Small intestine (tissue), 16 donors: ENCODE results near the gene MAPKAPK3. TPM values are rescaled to one million over a fixed set of nuclear protein-coding genes. Genes with fewer than 3 reads are reported as not detected.

Experiments used
- DNase-seq, 2 donors: peaks; one replicate each; pipeline versions ENCODE4 v3.0.0 to v3.0.0-alpha.2; 2013
- FAIRE-seq: peaks from 2 replicates; lab custom pipeline; 2012; peaks lifted over from hg19 to GRCh38; lab: Jason Lieb, UNC
- H3K27ac ChIP-seq, 3 donors: one replicate each; pipeline ENCODE4 v1.5.1; 2013; ENCODE audit warnings: low read length in 2 of 3, mild to moderate bottlenecking in 2 of 3, control low read depth in 1 of 3, inconsistent platforms in 1 of 3, low read depth in 1 of 3, moderate library complexity in 1 of 3
- H3K27me3 ChIP-seq, 3 donors: one replicate each; pipeline ENCODE4 v1.6.1; 2013; ENCODE audit warnings: low read length in 3 of 3, inconsistent platforms in 1 of 3; ENCODE audit not compliant: control insufficient read depth in 3 of 3, insufficient read depth in 3 of 3
- H3K36me3 ChIP-seq, 3 donors: one replicate each; pipeline ENCODE4 v1.6.1; 2013; ENCODE audit warnings: low read length in 3 of 3, inconsistent platforms in 1 of 3, low read depth in 1 of 3, mild to moderate bottlenecking in 1 of 3, moderate library complexity in 1 of 3; ENCODE audit not compliant: control insufficient read depth in 3 of 3, insufficient read depth in 2 of 3
- H3K4me1 ChIP-seq, 3 donors: one replicate each; pipeline ENCODE4 v1.6.1; 2013; ENCODE audit warnings: low read length in 2 of 3, inconsistent platforms in 1 of 3, low read depth in 1 of 3, mild to moderate bottlenecking in 1 of 3, moderate library complexity in 1 of 3; ENCODE audit not compliant: control insufficient read depth in 3 of 3, insufficient read depth in 2 of 3
- H3K4me3 ChIP-seq, 3 donors: one replicate each; pipeline ENCODE4 v1.5.1; 2013; ENCODE audit warnings: low read length in 3 of 3, control low read depth in 1 of 3, inconsistent platforms in 1 of 3, low read depth in 1 of 3, mild to moderate bottlenecking in 1 of 3, moderate library complexity in 1 of 3
- H3K9me3 ChIP-seq, 2 donors: one replicate each; pipeline ENCODE4 v1.6.1; 2013; ENCODE audit warnings: low read depth in 1 of 2, low read length in 1 of 2; ENCODE audit not compliant: control insufficient read depth in 2 of 2, insufficient read depth in 1 of 2
- WGBS, 3 donors: extraction: QIAGEN DNeasy Blood & Tissue Kit; methylation state at CpG; one replicate each; pipeline ENCODE4 v1.1.7; 2013; 5-methylcytosine and 5-hydroxymethylcytosine counted together
- long read RNA-seq, 10 donors: transcript quantifications; one replicate each; lab custom pipeline, GENCODE V29; 2026
- polyA plus RNA-seq, 4 donors: library from polyadenylated mRNA; stranded (reverse) in 3 of 4; unstranded in 1 of 4; fragments of 200-250 nt in 3 of 4; fragments of 120-200 nt in 1 of 4; gene quantifications; one replicate each; pipeline versions ENCODE4 v1.2.1 to v1.2.3, GENCODE V29; 2013
- donor health status: healthy with polysubstance abuse.
- donor health status: control.
- donor health status: control.
- donor health status: Bipolar disorder and iron deficiency.
- donor health status: healthy.

MAPKAPK3 gene
- 10 to 100 TPM; 28.2 to 83.4 (median 31.5) TPM for polyA plus RNA-seq
- long read RNA-seq, donor 1 = 0 reads
- long read RNA-seq, donor 2, partial matches to known transcripts = 5 of 8 reads
- long read RNA-seq, donor 2, other reads (novel, unspliced or antisense) = 0 of 8 reads
- long read RNA-seq, donor 3, partial matches to known transcripts = 6 of 9 reads
- long read RNA-seq, donor 3, other reads (novel, unspliced or antisense) = 0 of 9 reads
- long read RNA-seq, donor 4, partial matches to known transcripts = 0 of 1 reads
- long read RNA-seq, donor 4, other reads (novel, unspliced or antisense) = 0 of 1 reads
- long read RNA-seq, donor 5, partial matches to known transcripts = 14 of 14 reads
- long read RNA-seq, donor 5, other reads (novel, unspliced or antisense) = 0 of 14 reads
- long read RNA-seq, donor 6, transcript MAPKAPK3-201 (11 exons, 2,500 nt) = major isoform, 6 of 13 reads
- long read RNA-seq, donor 6, partial matches to known transcripts = 5 of 13 reads
- long read RNA-seq, donor 6, other reads (novel, unspliced or antisense) = 0 of 13 reads
- long read RNA-seq, donor 7 = 0 reads
- long read RNA-seq, donor 8, partial matches to known transcripts = 0 of 1 reads
- long read RNA-seq, donor 8, other reads (novel, unspliced or antisense) = 0 of 1 reads
- long read RNA-seq, donor 9 = 0 reads
- long read RNA-seq, donor 10, partial matches to known transcripts = 0 of 7 reads
- long read RNA-seq, donor 10, other reads (novel, unspliced or antisense) = 0 of 7 reads

DNA sequence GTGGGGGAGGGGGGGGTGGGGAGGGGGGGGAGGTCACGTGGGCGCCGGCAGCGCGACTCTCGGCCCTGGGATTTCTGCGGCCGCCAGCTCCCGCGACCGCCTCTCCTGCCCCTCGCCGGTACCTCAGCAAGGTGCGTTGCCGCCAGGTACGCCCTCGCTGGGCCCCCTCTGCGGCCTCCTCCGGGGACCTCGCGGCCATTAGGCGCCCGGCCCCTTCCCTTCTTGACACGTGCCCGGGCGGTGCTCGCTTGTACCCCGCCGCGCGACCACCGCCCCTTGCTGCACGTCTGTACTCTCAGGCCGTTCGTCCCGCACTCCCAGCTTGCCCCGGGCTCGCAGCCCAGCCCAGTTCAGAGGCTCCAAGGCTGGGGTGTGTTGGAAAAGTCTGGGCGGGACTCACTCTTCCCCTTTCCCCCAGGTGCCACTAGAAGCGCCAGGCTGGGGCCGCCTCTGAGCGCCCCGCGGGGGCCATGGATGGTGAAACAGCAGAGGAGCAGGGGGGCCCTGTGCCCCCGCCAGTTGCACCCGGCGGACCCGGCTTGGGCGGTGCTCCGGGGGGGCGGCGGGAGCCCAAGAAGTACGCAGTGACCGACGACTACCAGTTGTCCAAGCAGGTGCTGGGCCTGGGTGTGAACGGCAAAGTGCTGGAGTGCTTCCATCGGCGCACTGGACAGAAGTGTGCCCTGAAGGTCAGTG is at the start of gene MAPKAPK3:
MAPKAPK3 (plus strand) TSS at position 56 of the 696 bp plus-strand sequence; CDS start at position 471, 415 bp downstream.
- 1% methylated on average over 52 to 57 of the region's 58 CpGs for WGBS, 3 donors
- H3K27ac ChIP-seq = peak within 1 kb of the TSS; percentile 89 to 98 (median 96)
- no peaks in the 10 kb centered on the region for H3K9me3 ChIP-seq
- peaks cover 2 to 35% (median 9%) of the 10 kb centered on the region in 3 donors for H3K4me1 ChIP-seq
- H3K27me3 ChIP-seq = no peaks in the 10 kb centered on the region
- DNase-seq (peak; percentile 73 to 92), FAIRE-seq (no peak)
- H3K36me3 ChIP-seq = peaks cover 0 to 30% (median 0%) of the 10 kb centered on the region in 3 donors
- peak within 1 kb of the TSS; percentile 61 to 82 (median 80) for H3K4me3 ChIP-seq

DNA sequence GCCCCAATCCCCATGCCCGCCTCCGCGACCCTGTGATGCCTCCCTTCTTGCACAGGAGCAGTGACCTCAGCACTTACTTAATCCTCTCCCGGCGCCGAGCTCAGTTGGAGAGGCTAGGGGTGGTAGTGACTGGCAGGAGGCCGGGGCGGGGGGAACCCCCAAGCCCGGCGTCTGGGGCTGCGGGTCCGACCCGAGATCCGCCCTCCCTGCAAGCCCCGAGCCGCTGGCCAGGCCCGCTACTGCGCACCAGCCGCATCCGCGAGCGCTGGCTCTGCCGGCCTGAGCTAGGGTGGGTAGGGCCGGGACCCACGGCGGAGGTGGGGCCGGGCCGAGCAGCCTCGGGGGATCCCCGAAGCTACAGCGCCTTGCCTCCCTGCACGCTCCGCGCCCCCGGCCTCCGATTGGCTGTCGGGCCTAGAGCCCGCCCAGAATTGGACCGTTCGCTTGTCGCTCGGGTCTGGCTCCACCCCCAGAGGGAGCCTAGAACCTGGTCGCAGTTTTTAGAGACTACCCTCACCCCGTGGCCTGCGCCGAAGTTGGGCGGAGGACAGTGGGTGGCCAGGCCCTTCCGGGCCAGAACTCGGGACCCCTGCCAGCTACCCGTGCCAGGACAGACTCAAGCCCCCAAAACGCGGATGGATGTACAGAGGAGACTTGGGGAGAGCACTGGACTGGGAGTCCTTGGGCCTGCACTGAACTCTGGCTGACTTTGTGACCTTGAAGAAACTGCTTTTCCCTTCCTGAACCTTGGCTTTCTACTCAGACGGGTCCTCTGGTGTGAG is 49.4 kb upstream of the MAPKAPK3 start, which contains the start of gene C3orf18:
C3orf18 (minus strand) TSS at position 362 of the 782 bp plus-strand sequence. CDS start 2,048 bp downstream, outside the sequence.
- Histone ChIP-seq H3K27me3 (peaks cover 0 to 12% (median 0%) of the 10 kb centered on the region in 3 donors), H3K4me1 (peaks cover 2 to 37% (median 3%) of the 10 kb centered on the region in 3 donors), H3K36me3 (peaks cover 0 to 12% (median 0%) of the 10 kb centered on the region in 3 donors), H3K4me3 (peak within 1 kb of the TSS; percentile 46 to 95 (median 69)), H3K9me3 (no peaks in the 10 kb centered on the region), H3K27ac (peak within 1 kb of the TSS in 2 of 3 donors; percentile 55 to 97)
- 2 to 3% (median 2%) methylated on average over 45 to 53 of the region's 53 CpGs for WGBS, 3 donors
- DNase-seq (peak; percentile 88 to 90), FAIRE-seq (no peak)

DNA sequence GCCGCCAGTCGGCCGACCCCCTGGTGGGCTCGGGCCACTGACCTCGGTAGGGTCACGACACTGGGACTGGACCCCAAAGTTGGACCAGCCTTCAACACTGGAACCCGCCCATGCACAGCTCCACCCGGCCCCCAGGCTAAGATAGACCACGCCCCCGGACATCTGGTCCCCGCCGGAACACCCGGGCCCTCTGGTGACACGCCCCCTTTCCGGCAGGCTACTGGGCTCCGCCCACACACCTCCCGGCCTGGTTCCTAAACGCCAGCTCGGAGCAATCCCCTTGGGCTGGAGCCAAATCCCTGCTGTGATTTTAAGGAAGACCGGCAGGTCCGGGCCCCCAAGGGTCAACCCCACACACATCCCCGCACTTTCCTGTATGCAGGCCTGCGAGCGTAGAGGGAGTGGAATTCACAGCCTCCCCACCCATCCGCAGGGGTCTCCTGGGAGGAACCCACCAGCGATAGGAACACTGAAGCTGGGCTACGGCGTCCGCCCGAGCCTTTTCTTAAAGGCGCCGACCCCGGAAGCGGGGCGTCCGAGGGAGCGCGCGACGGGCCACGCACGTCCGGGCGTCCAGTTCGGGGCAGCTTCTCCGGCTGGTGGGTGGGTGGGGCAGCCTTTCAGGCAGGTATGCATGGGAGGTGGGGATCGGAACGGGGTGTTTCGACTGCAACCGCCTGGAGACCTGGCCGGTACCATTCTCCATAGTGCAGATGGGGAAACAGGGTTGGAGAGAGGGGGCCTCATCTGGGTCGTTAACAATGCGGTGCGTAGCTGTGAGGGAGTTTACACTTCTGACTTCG is 47.8 kb upstream of the MAPKAPK3 start, which contains the start of gene HEMK1:
HEMK1 (plus strand) TSS at position 576 of the 803 bp plus-strand sequence. CDS start 1,583 bp downstream, outside the sequence.
- peaks cover 0 to 28% (median 0%) of the 10 kb centered on the region in 3 donors for H3K36me3 ChIP-seq
- peaks cover 2 to 48% (median 3%) of the 10 kb centered on the region in 3 donors for H3K4me1 ChIP-seq
- WGBS, 3 donors = 0% methylated on average over 49 to 55 of the region's 55 CpGs
- FAIRE-seq (no peak), DNase-seq (peak; percentile 96 to 99)
- H3K27me3 ChIP-seq = peaks cover 0 to 12% (median 0%) of the 10 kb centered on the region in 3 donors
- H3K4me3 ChIP-seq = peak within 1 kb of the TSS; percentile 62 to 95 (median 69)
- peak within 1 kb of the TSS; percentile 52 to 97 (median 82) for H3K27ac ChIP-seq
- no peaks in the 10 kb centered on the region for H3K9me3 ChIP-seq

DNA sequence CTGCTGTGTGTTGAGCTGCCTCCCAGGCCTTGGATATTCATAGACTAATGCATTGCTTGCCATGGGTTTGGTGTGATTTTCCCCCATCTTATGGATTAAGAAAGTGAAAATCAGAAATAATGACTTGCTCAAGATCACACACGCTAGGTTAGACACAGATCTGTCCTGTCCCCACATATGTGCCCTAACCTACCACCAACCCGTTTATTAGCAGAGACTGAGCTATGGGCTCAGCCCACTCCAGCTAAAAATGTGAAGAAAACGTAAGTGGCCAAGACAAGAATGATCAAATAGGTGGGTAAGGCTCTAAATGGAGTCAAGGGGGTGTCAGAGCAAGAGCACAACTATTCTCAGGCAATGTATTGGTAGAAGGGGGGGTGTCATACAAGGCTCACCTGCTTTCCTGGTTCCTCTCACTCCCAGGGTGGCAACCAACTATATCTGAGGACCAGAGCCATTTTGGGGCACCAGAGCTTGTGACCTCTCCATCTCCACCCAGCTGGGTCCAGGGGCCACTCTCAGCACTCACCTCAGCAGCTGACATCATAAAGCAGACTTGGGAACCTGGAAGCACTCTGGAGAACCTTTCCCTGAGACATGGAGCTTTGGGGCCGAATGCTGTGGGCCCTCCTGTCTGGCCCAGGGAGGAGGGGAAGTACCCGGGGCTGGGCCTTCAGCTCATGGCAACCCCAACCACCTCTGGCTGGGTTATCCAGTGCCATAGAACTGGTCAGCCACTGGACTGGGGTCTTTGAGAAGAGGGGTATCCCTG is 46.3 kb upstream of the MAPKAPK3 start:
- Histone ChIP-seq H3K27me3 (peaks cover 0 to 11% (median 0%) of the 10 kb centered on the region in 3 donors), H3K9me3 (no peaks in the 10 kb centered on the region), H3K4me3 (no peak overlapping the region), H3K4me1 (peaks cover 2 to 48% (median 3%) of the 10 kb centered on the region in 3 donors), H3K36me3 (peaks cover 0 to 40% (median 0%) of the 10 kb centered on the region in 3 donors), H3K27ac (peak overlapping the region in 1 of 3 donors; percentile 97)
- DNase-seq (peak in 1 of 2 donors; percentile 43), FAIRE-seq (no peak)
- WGBS, 3 donors = 80 to 85% (median 84%) methylated on average over 5 of the region's 5 CpGs

DNA sequence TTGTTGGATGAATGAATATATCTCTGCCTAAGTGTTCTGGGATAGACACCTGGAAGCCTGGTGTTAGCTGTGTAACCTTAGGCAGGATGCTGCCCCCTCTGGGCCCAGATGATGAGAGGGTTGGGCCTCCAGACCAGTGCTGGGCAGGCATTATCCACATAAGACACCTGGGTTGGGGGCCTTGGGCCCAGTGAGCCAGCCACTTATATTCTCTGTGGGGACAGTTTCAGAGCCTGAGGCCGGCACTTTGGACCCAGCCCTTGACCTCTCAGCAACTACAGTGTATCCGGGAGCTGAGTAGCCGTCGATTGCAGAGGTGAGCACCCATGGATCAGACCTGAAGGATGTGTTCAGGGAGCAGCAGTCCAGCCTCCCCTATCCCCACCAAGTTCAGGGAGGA is 45.5 kb upstream of the MAPKAPK3 start:
- 60 to 86% (median 65%) methylated on average over 4 of the region's 4 CpGs for WGBS, 3 donors
- H3K9me3 ChIP-seq = no peaks in the 10 kb centered on the region
- peaks cover 0 to 9% (median 0%) of the 10 kb centered on the region in 3 donors for H3K27me3 ChIP-seq
- H3K36me3 ChIP-seq = peaks cover 0 to 47% (median 0%) of the 10 kb centered on the region in 3 donors
- H3K4me3 ChIP-seq = no peak overlapping the region
- DNase-seq = no peak
- peak overlapping the region in 1 of 3 donors; percentile 97 for H3K27ac ChIP-seq
- no peak for FAIRE-seq
- H3K4me1 ChIP-seq = peaks cover 2 to 48% (median 3%) of the 10 kb centered on the region in 3 donors

DNA sequence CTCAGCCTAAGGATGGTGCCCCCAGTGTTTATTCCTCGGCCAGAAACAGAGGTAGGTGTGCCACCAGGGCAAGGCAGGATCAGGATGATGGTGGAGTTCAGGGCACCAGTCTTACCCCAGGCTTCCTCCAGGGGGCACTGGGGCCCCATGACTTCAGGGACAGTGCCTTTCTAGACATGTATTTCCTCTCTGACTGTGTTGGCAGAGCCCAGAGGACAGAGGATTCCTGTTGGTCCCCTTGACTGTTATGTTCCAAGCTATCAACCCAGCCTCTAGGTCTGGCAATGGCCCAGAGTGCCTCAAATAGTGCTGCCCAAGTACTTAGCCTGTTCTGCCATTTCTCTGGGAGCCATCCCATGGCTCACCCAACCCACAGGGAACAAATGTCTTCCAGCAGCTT is 44.8 kb upstream of the MAPKAPK3 start:
- FAIRE-seq (no peak), DNase-seq (peak; percentile 86 to 88)
- H3K4me1 ChIP-seq = peaks cover 2 to 42% (median 3%) of the 10 kb centered on the region in 3 donors
- peaks cover 0 to 54% (median 0%) of the 10 kb centered on the region in 3 donors for H3K36me3 ChIP-seq
- H3K27me3 ChIP-seq = peaks cover 0 to 2% (median 0%) of the 10 kb centered on the region in 3 donors
- peak overlapping the region in 2 of 3 donors; percentile 20 to 26 for H3K27ac ChIP-seq
- 5 to 8% (median 7%) methylated on average over 1 of the region's 1 CpG for WGBS, 3 donors
- H3K9me3 ChIP-seq = no peaks in the 10 kb centered on the region
- no peak overlapping the region for H3K4me3 ChIP-seq
